ENCODE measurements around the gene RAB24. TPM values are rescaled to one million over a fixed set of nuclear protein-coding genes. Genes with fewer than 3 reads are reported as not detected.

The RAB24 gene
- total and polyA plus RNA-seq, 9 donors: 17.0 to 40.4 (median 26.8) TPM

GRCh38 chr5:177295924-177296323, 7.6 kb downstream of the RAB24 start:
- H3K9me3 ChIP-seq: no peaks in the 10 kb centered on the region
- TF ChIP-seq POLR2A (IDR thresholded peaks at IDR 0.05) (no peak), EP300 (IDR thresholded peaks at IDR 0.05) (no peak), CTCF (IDR thresholded peaks at IDR 0.05) (no peak)
- intact Hi-C loops (cut with DNase I): no loop called here
- H3K4me1 ChIP-seq (ENCODE audit: insufficient read depth): peaks cover 4% of the 10 kb centered on the region
- WGBS, 3 donors: 92 to 96% (median 92%) methylated on average over 9 of the region's 9 CpGs
- H3K4me3 ChIP-seq: no peak overlapping the region
- H3K27ac ChIP-seq: no peak overlapping the region
- DNase-seq: no peak
- H3K27me3 ChIP-seq: no peaks in the 10 kb centered on the region
- H3K36me3 ChIP-seq: no peaks in the 10 kb centered on the region

DNA sequence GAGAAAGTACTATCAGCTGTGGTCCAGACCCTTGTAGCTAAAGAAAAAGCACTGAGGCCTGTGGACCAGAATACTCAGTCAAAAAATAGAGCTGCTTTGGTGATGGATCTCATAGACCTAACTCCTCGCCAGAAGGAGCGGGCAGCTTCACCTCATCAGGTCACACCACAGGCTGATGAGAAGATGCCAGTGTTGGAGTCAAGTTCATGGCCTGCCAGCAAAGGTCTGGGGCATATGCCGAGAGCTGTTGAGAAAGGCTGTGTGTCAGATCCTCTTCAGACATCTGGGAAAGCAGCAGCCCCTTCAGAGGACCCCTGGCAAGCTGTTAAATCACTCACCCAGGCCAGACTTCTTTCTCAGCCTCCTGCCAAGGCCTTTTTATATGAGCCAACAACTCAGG, 8.9 kb downstream of the RAB24 start:
- TF ChIP-seq EP300 (IDR thresholded peaks at IDR 0.05) (no peak), POLR2A (IDR thresholded peaks at IDR 0.05) (no peak), CTCF (IDR thresholded peaks at IDR 0.05) (no peak)
- H3K27me3 ChIP-seq: no peaks in the 10 kb centered on the region
- DNase-seq: no peak
- 83 to 91% (median 90%) methylated on average over 3 of the region's 3 CpGs for WGBS, 3 donors
- H3K9me3 ChIP-seq: no peaks in the 10 kb centered on the region
- H3K4me3 ChIP-seq: no peak overlapping the region
- H3K27ac ChIP-seq: no peak overlapping the region
- H3K36me3 ChIP-seq: no peaks in the 10 kb centered on the region
- H3K4me1 ChIP-seq (ENCODE audit: insufficient read depth): no peaks in the 10 kb centered on the region
- intact Hi-C loops (cut with DNase I): no loop called here

DNA sequence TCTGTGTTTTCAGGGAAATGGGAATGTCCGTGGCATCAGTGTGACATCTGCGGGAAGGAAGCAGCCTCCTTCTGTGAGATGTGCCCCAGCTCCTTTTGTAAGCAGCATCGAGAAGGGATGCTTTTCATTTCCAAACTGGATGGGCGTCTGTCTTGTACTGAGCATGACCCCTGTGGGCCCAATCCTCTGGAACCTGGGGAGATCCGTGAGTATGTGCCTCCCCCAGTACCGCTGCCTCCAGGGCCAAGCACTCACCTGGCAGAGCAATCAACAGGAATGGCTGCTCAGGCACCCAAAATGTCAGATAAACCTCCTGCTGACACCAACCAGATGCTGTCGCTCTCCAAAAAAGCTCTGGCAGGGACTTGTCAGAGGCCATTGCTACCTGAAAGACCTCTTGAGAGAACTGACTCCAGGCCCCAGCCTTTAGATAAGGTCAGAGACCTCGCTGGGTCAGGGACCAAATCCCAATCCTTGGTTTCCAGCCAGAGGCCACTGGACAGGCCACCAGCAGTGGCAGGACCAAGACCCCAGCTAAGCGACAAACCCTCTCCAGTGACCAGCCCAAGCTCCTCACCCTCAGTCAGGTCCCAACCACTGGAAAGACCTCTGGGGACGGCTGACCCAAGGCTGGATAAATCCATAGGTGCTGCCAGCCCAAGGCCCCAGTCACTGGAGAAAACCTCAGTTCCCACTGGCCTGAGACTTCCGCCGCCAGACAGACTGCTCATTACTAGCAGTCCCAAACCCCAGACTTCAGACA, 9.5 kb downstream of the RAB24 start:
- WGBS, 3 donors: 91 to 96% (median 95%) methylated on average over 12 of the region's 12 CpGs
- H3K9me3 ChIP-seq: no peaks in the 10 kb centered on the region
- no peak for TF ChIP-seq CTCF (IDR thresholded peaks at IDR 0.05)
- TF ChIP-seq EP300 (IDR thresholded peaks at IDR 0.05): no peak
- no peak for TF ChIP-seq POLR2A (IDR thresholded peaks at IDR 0.05)
- no peak overlapping the region for H3K27ac ChIP-seq
- no peaks in the 10 kb centered on the region for H3K27me3 ChIP-seq
- H3K36me3 ChIP-seq: no peaks in the 10 kb centered on the region
- H3K4me1 ChIP-seq (ENCODE audit: insufficient read depth): no peaks in the 10 kb centered on the region
- intact Hi-C loops (cut with DNase I): no loop called here
- no peak overlapping the region for H3K4me3 ChIP-seq
- no peak for DNase-seq

DNA sequence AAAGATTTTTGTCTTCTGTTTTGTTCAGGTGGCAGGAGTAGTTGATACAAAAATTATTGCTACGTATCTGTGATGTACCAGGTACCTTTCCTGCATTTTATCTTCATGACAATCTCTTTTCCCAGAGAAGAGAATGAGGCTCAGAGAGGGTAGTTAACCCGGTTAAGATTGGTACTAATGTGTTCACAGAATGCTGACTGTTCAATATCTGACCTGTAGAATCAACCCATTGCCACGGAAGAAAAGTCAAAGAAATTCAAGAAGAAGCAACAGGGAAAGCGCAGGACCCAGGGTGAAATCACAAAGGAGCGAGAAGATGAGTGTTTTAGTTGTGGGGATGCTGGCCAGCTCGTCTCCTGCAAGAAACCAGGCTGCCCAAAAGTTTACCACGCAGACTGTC, 11.8 kb downstream of the RAB24 start:
- intact Hi-C loops (cut with DNase I): no loop called here
- 93 to 97% (median 96%) methylated on average over 7 of the region's 7 CpGs for WGBS, 3 donors
- Histone ChIP-seq H3K9me3 (no peaks in the 10 kb centered on the region), H3K4me1 (ENCODE audit: insufficient read depth) (no peaks in the 10 kb centered on the region), H3K27ac (no peak overlapping the region), H3K4me3 (no peak overlapping the region), H3K27me3 (no peaks in the 10 kb centered on the region), H3K36me3 (no peaks in the 10 kb centered on the region)
- TF ChIP-seq EP300 (IDR thresholded peaks at IDR 0.05): no peak
- TF ChIP-seq POLR2A (IDR thresholded peaks at IDR 0.05): no peak
- TF ChIP-seq CTCF (IDR thresholded peaks at IDR 0.05): no peak
- no peak for DNase-seq
